Testis (tissue), 3 donors: ENCODE data around the gene YPEL2. TPM values are rescaled to one million over a fixed set of nuclear protein-coding genes. Genes with fewer than 3 reads are reported as not detected.

Experiments used
- DNase-seq: peaks from one replicate; pipeline ENCODE4 v3.0.0-alpha.2; 2019
- H3K27ac ChIP-seq, 2 donors: fragments of 200-600 bp; sonication (generic); one replicate each; pipeline ENCODE4 v1.5.1; 2019
- H3K27me3 ChIP-seq: fragments of 200-600 bp; sonication (generic); one replicate; pipeline ENCODE4 v1.5.1; 2019
- H3K36me3 ChIP-seq: fragments of 200-600 bp; sonication (generic); one replicate; pipeline ENCODE4 v1.5.1; 2017; ENCODE audit warnings: low read depth; ENCODE audit errors: missing control alignments
- H3K4me1 ChIP-seq: fragments of 200-600 bp; sonication (generic); one replicate; pipeline ENCODE4 v1.5.1; 2019
- H3K4me3 ChIP-seq, 2 donors: fragments of 200-600 bp; sonication (generic); one replicate each; pipeline ENCODE4 v1.5.1; 2017 to 2019
- H3K9me3 ChIP-seq: fragments of 200-600 bp; sonication (generic); one replicate; pipeline ENCODE4 v1.5.1; 2017
- POLR2A ChIP-seq: fragments of 450-650 bp; IDR thresholded peaks from one replicate; pipeline ENCODE4 v1.6.1; 2017; ENCODE audit warnings: antibody characterized with exemption, mild to moderate bottlenecking, moderate library complexity
- WGBS, 2 donors: methylation state at CpG; one replicate each; pipeline ENCODE4 v1.1.5; 2018; 5-methylcytosine and 5-hydroxymethylcytosine counted together
- intact Hi-C: fragments of 100-400 bp; cut with DNase I; formaldehyde crosslinking; loops from one replicate; pipeline ENCODE4 v1.15.1; 2023; ENCODE audit warnings: low total_unique reads
- polyA plus RNA-seq: library from polyadenylated mRNA; stranded (reverse); fragments of 350-450 nt; fragmentation: Illumina TruSeq; extraction: RNeasy Lipid Tissue Mini Kit (QIAGEN cat#74804); gene quantifications from one replicate; pipeline ENCODE4 v1.2.3, GENCODE V29; 2014; ENCODE audit warnings: low read depth, low replicate concordance; ENCODE audit not compliant: insufficient read depth
- total RNA-seq, 2 donors: library from RNA; depleted of rRNA; stranded (reverse); fragments of >200 nt; gene quantifications; one replicate each; pipeline ENCODE4 v1.2.3, GENCODE V29; 2016
- TF ChIP-seq, protein P1 (sequence below), 3 experiments: fragments of 450-650 bp in 2 of 3; fragments of 200-600 bp in 1 of 3; sonication (generic) in 1 of 3; IDR thresholded peaks; one replicate each; pipeline ENCODE4 v1.5.1; 2016 to 2019; ENCODE audit warnings: antibody characterized with exemption in 3 of 3, mild to moderate bottlenecking in 2 of 3, moderate library complexity in 1 of 3

The YPEL2 gene
- total and polyA plus RNA-seq, 3 donors from 2014 or later = 20.5 to 48.3 (median 39.8) TPM

DNA sequence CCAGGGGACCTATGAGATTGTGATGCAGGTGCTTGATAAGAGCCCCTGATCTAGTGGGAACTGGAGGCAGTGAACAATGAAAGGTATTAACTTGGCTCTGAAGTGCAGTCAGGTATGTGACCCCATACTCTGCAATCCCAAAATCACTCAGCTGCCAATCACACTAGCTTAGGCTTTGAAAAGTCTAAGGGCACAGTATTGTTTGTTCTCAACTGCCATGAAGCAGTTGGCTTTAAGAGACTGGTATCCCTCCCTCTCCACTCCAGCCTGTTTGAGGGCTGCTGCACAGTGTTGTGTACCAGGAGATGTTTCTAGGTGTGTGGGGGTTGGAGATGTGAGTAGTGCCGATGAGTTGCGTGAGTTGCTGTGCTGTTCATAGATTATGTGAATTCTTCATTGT is 2.4 kb downstream of the YPEL2 start:
- WGBS, 2 donors = 69 to 71% methylated on average over 2 of the region's 2 CpGs
- TF ChIP-seq POLR2A = no peak
- TF ChIP-seq, protein P1, sequence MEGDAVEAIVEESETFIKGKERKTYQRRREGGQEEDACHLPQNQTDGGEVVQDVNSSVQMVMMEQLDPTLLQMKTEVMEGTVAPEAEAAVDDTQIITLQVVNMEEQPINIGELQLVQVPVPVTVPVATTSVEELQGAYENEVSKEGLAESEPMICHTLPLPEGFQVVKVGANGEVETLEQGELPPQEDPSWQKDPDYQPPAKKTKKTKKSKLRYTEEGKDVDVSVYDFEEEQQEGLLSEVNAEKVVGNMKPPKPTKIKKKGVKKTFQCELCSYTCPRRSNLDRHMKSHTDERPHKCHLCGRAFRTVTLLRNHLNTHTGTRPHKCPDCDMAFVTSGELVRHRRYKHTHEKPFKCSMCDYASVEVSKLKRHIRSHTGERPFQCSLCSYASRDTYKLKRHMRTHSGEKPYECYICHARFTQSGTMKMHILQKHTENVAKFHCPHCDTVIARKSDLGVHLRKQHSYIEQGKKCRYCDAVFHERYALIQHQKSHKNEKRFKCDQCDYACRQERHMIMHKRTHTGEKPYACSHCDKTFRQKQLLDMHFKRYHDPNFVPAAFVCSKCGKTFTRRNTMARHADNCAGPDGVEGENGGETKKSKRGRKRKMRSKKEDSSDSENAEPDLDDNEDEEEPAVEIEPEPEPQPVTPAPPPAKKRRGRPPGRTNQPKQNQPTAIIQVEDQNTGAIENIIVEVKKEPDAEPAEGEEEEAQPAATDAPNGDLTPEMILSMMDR (IDR thresholded peaks at IDR 0.05) = no peak
- intact Hi-C loops = no loop called here
- no peak for DNase-seq
- Histone ChIP-seq H3K4me1 (peaks cover 47% of the 10 kb centered on the region), H3K27ac (no peak overlapping the region), H3K9me3 (no peaks in the 10 kb centered on the region), H3K4me3 (no peak overlapping the region), H3K27me3 (no peaks in the 10 kb centered on the region), H3K36me3 (no peaks in the 10 kb centered on the region)

DNA sequence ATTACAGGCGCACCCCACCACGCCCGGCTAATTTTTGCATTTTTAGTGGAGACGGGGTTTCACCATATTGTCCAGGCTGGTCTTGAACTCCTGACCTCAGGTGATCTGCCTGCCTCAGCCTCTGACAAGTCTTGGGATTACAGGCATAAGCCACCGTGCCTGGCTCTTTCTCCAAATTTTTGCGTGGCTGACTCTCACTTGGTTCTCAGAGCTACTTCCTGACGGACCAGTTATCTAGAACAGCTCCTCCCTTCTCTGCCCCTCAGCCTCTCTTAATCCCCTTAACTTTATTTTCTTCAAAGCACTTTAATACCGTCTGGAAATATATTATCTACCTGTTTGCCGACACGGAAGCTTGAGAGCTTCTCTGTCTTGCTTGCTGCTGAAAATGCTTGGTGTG is 4.2 kb downstream of the YPEL2 start:
- Histone ChIP-seq H3K27me3 (no peaks in the 10 kb centered on the region), H3K4me1 (peaks cover 30% of the 10 kb centered on the region), H3K36me3 (no peaks in the 10 kb centered on the region), H3K9me3 (no peaks in the 10 kb centered on the region), H3K4me3 (no peak overlapping the region), H3K27ac (no peak overlapping the region)
- intact Hi-C loops = no loop called here
- DNase-seq = no peak
- 72 to 77% methylated on average over 10 of the region's 10 CpGs for WGBS, 2 donors
- TF ChIP-seq, protein P1 (IDR thresholded peaks at IDR 0.05) = no peak

DNA sequence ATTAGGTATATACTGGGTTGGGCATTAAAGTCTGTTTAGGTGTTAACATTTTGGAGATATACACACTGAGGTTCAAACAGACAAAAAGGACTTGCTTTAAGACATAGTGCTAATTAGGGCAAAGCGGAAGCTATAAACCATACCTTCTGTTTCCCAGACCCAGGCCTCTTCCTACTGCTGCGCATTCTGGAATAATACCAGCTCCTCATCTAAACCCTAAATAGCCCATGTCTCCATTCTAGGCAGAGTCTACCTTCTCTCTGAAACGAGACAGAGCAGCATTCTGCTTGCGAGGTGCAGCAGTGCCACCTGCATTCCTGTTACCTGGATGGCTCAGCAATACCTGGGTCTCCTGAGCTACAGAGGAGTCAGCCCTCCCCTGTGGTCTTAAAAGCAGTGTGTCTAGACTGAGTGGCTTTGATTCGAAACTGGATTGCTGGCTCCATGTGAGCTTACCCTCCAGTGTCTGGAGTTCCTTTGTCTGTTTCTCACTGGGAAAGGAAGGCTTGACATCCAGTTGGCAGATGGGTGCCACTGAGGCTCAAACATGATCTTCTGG is 6.4 kb downstream of the YPEL2 start:
- 86 to 92% methylated on average over 4 to 5 of the region's 5 CpGs for WGBS, 2 donors
- intact Hi-C loops = no loop called here
- no peak overlapping the region for H3K27ac ChIP-seq

DNA sequence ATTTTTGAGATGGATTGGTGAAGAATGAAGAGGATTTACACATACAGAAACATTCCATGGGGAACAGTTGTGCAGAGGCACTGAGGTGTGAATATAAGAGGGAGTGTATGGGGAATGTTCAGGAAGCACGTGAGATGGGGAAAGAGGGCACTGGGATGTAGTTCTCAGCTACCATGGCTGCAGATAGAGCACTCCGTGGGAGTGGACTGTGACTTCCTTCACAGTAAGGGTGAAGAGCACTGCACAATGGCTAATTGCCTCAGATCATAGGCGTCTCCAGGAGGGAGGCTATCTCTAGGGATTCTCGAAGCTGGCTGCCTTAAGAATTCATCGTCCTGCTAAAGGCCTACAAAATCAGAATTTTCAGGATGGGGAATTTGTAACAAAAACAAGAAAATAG is 7.0 kb downstream of the YPEL2 start:
- intact Hi-C loops = no loop called here
- no peak overlapping the region for H3K4me3 ChIP-seq

More for the DNA sequence above, 6.4 kb downstream of the YPEL2 start:
- Histone ChIP-seq H3K27me3 (no peaks in the 10 kb centered on the region), H3K4me1 (peaks cover 30% of the 10 kb centered on the region), H3K36me3 (no peaks in the 10 kb centered on the region), H3K4me3 (no peak overlapping the region), H3K9me3 (no peaks in the 10 kb centered on the region)
- DNase-seq = no peak
- TF ChIP-seq, protein P1 (IDR thresholded peaks at IDR 0.05) = no peak
- no peak for TF ChIP-seq POLR2A

More for the DNA sequence above, 7.0 kb downstream of the YPEL2 start:
- DNase-seq = no peak
- Histone ChIP-seq H3K36me3 (no peaks in the 10 kb centered on the region), H3K4me1 (peaks cover 23% of the 10 kb centered on the region), H3K27ac (no peak overlapping the region), H3K9me3 (no peaks in the 10 kb centered on the region), H3K27me3 (no peaks in the 10 kb centered on the region)
- WGBS, 2 donors = 50 to 74% methylated on average over 5 of the region's 5 CpGs
- TF ChIP-seq, protein P1 (IDR thresholded peaks at IDR 0.05) = no peak
- no peak for TF ChIP-seq POLR2A
